NT2/D1 (cell line): ENCODE data around the gene TNFAIP8L3.
"Not testable (repeated sequence)": the region's sequence is repeated elsewhere in the genome, so short reads cannot be mapped to it uniquely, and the experiment has no call there.

ENCODE experiments used
- DNase-seq: peaks from one replicate; pipeline ENCODE4 v3.0.0-alpha.2; 2011; ENCODE audit warnings: low read depth, low spot score
- H3K27me3 ChIP-seq: 2 replicates; pipeline ENCODE4 v1.6.0; 2011; ENCODE audit warnings: mild to moderate bottlenecking; ENCODE audit not compliant: insufficient read length, insufficient read depth
- H3K36me3 ChIP-seq: 2 replicates; pipeline ENCODE4 v1.6.1; 2011; ENCODE audit warnings: mild to moderate bottlenecking, low read length, mixed read lengths; ENCODE audit not compliant: insufficient read depth, insufficient read length
- H3K4me1 ChIP-seq: 2 replicates; pipeline ENCODE4 v1.5.1; 2011; ENCODE audit not compliant: insufficient read depth, insufficient read length
- H3K4me3 ChIP-seq: 2 replicates; pipeline ENCODE4 v1.5.1; 2011; ENCODE audit warnings: low read depth; ENCODE audit not compliant: insufficient read length
- H3K9ac ChIP-seq: 2 replicates; pipeline ENCODE4 v1.6.0; 2011; ENCODE audit warnings: low read depth; ENCODE audit not compliant: insufficient read length
- H3K9me3 ChIP-seq: 2 replicates; pipeline ENCODE4 v1.5.1; 2011; ENCODE audit warnings: mild to moderate bottlenecking, low read length; ENCODE audit not compliant: insufficient read depth
- SUZ12 ChIP-seq: IDR thresholded peaks from 2 replicates; pipeline ENCODE4 v1.6.1; 2011; ENCODE audit not compliant: insufficient read length, insufficient read depth; ENCODE audit errors: extremely low read depth
- YY1 ChIP-seq: IDR thresholded peaks from 2 replicates; pipeline ENCODE4 v1.6.1; 2011; ENCODE audit not compliant: insufficient read length, insufficient read depth
- ZNF274 ChIP-seq: IDR thresholded peaks from 2 replicates; pipeline ENCODE4 v1.6.1; 2011; ENCODE audit warnings: mild to moderate bottlenecking, low read depth, low read length

TNFAIP8L3 gene

GRCh38 chr15:51038974-51039319 lies 55.8 kb downstream of the TNFAIP8L3 start:
- H3K4me1 ChIP-seq: no peaks in the 10 kb centered on the region
- no peak for DNase-seq
- no peak overlapping the region for H3K9ac ChIP-seq
- no peaks in the 10 kb centered on the region for H3K27me3 ChIP-seq
- H3K9me3 ChIP-seq: peaks cover 19% of the 10 kb centered on the region; the same call in 1 of the 2 replicates
- peaks cover 2% of the 10 kb centered on the region for H3K36me3 ChIP-seq
- no peak for TF ChIP-seq SUZ12
- no peak for TF ChIP-seq ZNF274
- TF ChIP-seq YY1: no peak
- no peak overlapping the region for H3K4me3 ChIP-seq

GRCh38 chr15:51038162-51038973 lies 56.3 kb downstream of the TNFAIP8L3 start:
- H3K36me3 ChIP-seq: peaks cover 2% of the 10 kb centered on the region
- DNase-seq: no peak
- peak overlapping the region; percentile 51 for H3K4me3 ChIP-seq
- H3K9ac ChIP-seq: no peak overlapping the region
- no peaks in the 10 kb centered on the region for H3K27me3 ChIP-seq
- peaks cover 19% of the 10 kb centered on the region; the same call in 1 of the 2 replicates for H3K9me3 ChIP-seq
- no peaks in the 10 kb centered on the region for H3K4me1 ChIP-seq
- TF ChIP-seq YY1: no peak
- TF ChIP-seq SUZ12: no peak
- no peak for TF ChIP-seq ZNF274

GRCh38 chr15:51037474-51037873 lies 57.2 kb downstream of the TNFAIP8L3 start:
- Histone ChIP-seq H3K4me3 (peak overlapping the region; percentile 51), H3K9ac (peak overlapping the region; percentile 32)

GRCh38 chr15:51030649-51031316 lies 63.9 kb downstream of the TNFAIP8L3 start:
- Histone ChIP-seq H3K27me3 (no peaks in the 10 kb centered on the region), H3K4me3 (no peak overlapping the region), H3K9ac (no peak overlapping the region), H3K9me3 (peaks cover 19% of the 10 kb centered on the region; the same call in 1 of the 2 replicates), H3K4me1 (no peaks in the 10 kb centered on the region), H3K36me3 (no peaks in the 10 kb centered on the region)
- TF ChIP-seq ZNF274 (no peak), YY1 (no peak), SUZ12 (no peak)
- no peak for DNase-seq

More at GRCh38 chr15:51037474-51037873, 57.2 kb downstream of the TNFAIP8L3 start:
- not testable (repeated sequence) for DNase-seq, H3K36me3 ChIP-seq, H3K27me3 ChIP-seq, H3K4me1 ChIP-seq
- peaks cover 19% of the 10 kb centered on the region; the same call in 1 of the 2 replicates for H3K9me3 ChIP-seq

GRCh38 chr15:51025454-51025846 lies 69.3 kb downstream of the TNFAIP8L3 start:
- Histone ChIP-seq H3K4me3 (no peak overlapping the region), H3K9ac (no peak overlapping the region), H3K4me1 (no peaks in the 10 kb centered on the region), H3K36me3 (no peaks in the 10 kb centered on the region), H3K27me3 (no peaks in the 10 kb centered on the region), H3K9me3 (peaks cover 9% of the 10 kb centered on the region; the same call in 1 of the 2 replicates)
- no peak for TF ChIP-seq SUZ12
- DNase-seq: no peak

- no peak overlapping the region for H3K9ac ChIP-seq
- no peak for DNase-seq
- no peaks in the 10 kb centered on the region for H3K36me3 ChIP-seq
- H3K27me3 ChIP-seq: no peaks in the 10 kb centered on the region
- no peaks in the 10 kb centered on the region for H3K4me1 ChIP-seq
- TF ChIP-seq ZNF274 (no peak), SUZ12 (no peak), YY1 (no peak)
- peaks cover 4% of the 10 kb centered on the region; the same call in 1 of the 2 replicates for H3K9me3 ChIP-seq
- no peak overlapping the region for H3K4me3 ChIP-seq
These were observed 69.8 kb downstream of the TNFAIP8L3 start for GRCh38 chr15:51024735-51025453.

GRCh38 chr15:51023499-51023898 lies 71.2 kb downstream of the TNFAIP8L3 start:
- TF ChIP-seq ZNF274: no peak
- no peak for TF ChIP-seq SUZ12
- TF ChIP-seq YY1: no peak
- Histone ChIP-seq H3K9me3 (no peaks in the 10 kb centered on the region; the same call in 1 of the 2 replicates), H3K9ac (no peak overlapping the region), H3K4me3 (no peak overlapping the region), H3K27me3 (no peaks in the 10 kb centered on the region), H3K4me1 (no peaks in the 10 kb centered on the region), H3K36me3 (no peaks in the 10 kb centered on the region)
- DNase-seq: no peak
